ENCODE results near the gene EBP.
"Not testable (repeated sequence)": the region's sequence is repeated elsewhere in the genome, so short reads cannot be mapped to it uniquely, and the experiment has no call there.

Gene EBP

DNA sequence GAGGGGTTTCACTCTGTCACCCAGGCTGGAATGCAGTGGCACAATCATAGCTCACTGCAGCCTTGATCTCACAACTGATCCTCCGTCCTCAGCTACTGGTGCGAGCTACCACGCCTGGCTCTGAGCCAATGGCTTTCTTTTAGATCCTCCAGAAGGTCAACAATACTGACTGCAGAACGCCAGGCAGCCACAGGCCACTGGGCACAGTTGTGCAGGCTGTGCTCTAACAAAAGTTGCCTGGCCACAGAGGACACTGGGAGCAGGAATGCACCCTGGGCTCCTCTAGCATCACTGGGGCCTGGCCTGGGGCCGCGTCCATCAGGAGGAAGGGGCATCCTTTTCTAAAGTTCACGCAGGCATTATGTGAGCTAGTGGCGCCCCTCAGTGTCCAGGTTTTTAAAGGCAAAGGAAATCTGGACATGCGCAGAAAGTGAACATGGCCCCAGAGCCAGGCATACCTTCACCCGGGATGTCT lies 27.7 kb upstream of the EBP start:
- no peak for DNase-seq (ENCODE audit: low read depth)

DNA sequence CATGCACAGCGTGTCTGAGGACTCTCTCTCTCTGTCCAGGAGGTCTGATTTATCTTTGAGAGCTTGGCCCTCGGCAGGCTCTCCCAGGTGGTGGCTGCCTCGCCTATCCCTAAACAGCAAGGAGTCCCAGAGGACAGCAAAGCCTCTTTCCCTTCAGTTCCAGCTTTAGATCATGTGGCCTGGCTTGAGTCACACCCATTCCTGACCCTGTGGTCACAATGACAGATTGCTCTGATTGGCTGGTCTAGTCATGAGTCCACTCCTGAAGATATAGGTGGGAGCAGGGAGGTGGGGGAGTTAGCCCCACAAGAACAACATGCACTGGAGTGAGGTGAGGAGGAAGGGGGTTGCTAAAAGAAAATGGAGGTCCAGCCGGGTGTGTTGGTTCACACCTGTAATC lies 24.9 kb upstream of the EBP start:
- DNase-seq (ENCODE audit: low read depth), result no peak

DNA sequence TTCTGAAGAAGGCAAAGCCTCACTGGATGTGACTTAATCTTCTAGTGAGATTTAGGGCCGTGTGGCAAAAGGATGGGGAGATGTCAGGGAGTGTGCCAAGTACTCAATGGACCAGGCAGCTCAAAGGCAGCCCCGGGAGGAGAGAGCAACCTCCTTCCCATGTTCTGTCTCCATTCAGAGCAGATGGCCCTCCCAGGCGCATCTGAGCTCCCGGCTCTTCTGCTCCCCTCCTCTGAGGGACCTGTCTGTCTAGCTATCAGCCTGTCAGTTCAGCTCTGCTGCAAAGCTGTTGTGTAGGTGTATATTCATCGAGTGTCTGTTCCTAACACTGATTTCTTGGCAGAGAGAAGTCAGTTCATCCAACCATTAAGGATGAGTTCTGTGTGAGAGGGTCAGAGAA lies 23.7 kb upstream of the EBP start:
- no peak for DNase-seq (ENCODE audit: low read depth)

DNA sequence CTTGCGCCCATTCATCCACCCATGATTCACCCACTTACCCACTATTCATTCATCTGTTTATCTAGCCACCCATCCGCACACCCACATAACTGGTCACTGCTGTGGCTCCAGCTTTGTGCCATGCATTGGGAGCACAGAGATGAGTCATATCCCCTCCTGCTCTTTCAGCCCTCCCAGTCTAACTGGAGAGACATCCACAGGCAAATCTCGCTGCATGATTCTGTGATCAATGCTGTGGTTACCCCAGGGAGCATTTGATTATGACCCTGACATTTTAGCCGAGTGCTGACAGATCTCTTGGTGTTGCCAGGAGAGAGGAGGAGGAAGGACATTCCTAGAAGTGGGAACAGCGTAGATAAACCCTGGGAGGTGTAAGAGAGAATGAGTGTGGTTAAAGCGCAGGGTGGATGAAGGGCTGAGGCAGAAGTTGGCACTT lies 23.2 kb upstream of the EBP start:
- DNase-seq (ENCODE audit: low read depth), result no peak

GRCh38 chrX:48504261-48504660 lies 17.3 kb upstream of the EBP start:
- DNase-seq (ENCODE audit: low read depth), result no peak

GRCh38 chrX:48505481-48505880 lies 16.1 kb upstream of the EBP start:
- DNase-seq (ENCODE audit: low read depth), result no peak

DNA sequence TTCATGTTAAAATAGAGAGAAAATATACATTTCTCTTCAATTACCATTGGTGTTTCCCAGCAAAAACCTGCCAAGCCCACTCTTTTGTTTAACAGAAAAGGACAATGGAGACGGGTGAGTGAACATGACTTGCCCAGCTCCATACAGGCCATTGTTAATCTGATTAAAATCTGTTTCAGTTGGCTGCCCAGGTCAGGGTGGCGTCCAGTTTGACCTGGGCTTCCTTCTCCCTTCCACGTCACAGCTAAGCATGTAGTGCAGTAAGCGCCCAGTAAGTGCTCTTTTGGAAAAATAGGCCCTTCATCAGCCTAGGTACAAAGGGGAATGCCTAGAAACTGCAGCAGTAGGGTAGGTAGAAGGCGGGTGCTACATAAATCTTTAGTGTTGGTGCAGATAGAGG lies 14.4 kb upstream of the EBP start:
- DNase-seq (ENCODE audit: low read depth), result no peak

- DNase-seq (ENCODE audit: low read depth), result peak; percentile 44
These were observed 13.0 kb upstream of the EBP start, which contains the start of gene PORCN for GRCh38 chrX:48508400-48509244. Gene PORCN (plus strand): TSS chrX:48508992. CDS start chrX:48509821, 829 bp downstream.

- DNase-seq (ENCODE audit: low read depth), result no peak
These were observed 12.4 kb upstream of the EBP start for GRCh38 chrX:48509245-48509590.

DNA sequence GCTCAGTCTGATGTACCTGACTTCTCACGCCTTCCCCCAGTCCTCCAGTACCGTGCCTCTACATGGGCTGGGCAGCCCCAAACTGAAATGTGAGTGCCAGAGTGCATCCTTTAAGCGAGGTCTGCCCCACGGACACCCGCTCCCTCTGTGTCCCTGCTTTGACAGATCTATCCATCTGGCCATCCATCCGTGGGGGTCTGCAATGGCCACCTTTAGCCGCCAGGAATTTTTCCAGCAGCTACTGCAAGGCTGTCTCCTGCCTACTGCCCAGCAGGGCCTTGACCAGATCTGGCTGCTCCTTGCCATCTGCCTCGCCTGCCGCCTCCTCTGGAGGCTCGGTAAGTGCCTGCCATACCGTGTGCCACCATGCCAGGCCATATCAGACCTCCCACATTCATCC lies 12.0 kb upstream of the EBP start:
- DNase-seq (ENCODE audit: low read depth), result no peak

DNA sequence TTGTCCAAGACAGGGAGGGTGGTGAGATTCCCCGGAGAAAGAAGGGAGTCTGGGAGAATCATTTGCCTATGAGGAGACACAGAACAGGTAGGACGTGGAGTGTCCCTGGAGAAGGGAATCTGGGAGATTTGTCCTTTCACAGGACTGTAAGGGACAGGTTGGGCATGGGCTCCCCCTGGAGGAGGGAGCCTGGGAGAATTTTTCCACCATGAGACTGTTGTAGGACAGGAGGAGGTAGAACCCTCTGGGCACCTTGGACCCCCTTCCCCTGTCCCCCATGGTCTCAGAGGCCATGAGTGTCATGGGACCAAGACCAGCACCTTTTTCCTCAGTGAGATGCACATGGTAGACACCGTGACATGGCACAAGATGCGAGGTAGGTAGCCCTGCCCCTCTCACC lies 10.0 kb upstream of the EBP start:
- no peak for DNase-seq (ENCODE audit: low read depth)

DNA sequence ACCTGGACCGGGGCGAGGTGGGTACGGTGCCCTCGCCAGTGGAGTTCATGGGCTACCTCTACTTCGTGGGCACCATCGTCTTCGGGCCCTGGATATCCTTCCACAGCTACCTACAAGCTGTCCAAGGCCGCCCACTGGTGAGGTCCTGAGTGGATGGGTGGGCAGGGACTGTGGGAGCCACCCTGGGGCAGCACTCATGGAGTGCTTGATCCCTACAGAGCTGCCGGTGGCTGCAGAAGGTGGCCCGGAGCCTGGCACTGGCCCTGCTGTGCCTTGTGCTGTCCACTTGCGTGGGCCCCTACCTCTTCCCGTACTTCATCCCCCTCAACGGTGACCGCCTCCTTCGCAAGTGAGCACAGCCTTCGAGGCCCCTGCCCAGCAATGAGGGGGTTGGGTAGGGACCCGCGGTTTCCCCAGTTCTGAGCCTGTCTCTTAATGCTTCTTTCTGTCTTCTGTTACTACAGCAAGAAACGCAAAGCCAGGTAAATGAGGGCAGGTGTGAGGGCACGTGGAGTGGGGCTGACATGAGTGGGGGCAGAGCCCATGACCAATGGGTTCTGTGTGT lies 9.2 kb upstream of the EBP start:
- no peak for DNase-seq (ENCODE audit: low read depth)

DNA sequence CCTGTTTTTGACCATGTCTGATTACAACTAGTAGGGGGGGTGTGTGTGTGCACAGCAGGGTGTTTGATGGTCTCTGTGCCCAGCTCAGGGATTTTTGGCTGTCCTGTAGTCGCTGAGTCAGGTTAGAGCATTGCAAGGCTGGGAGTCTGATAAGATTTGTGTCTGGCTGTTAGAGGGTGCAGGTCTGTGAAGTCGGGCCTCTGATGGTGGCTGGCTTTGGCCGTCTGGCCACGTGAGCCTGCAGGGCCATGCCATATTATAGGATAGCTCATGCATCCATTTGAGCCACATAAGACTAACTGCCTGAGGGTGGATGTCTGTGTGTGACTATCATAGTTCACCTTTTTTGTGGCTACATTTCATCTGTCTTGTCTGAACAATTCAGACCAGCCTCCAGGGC lies 7.9 kb upstream of the EBP start:
- DNase-seq (ENCODE audit: low read depth), result no peak

GRCh38 chrX:48514126-48514806 lies 7.3 kb upstream of the EBP start:
- no peak for DNase-seq (ENCODE audit: low read depth)

GRCh38 chrX:48514868-48515460 lies 6.6 kb upstream of the EBP start:
- DNase-seq (ENCODE audit: low read depth), result no peak

DNA sequence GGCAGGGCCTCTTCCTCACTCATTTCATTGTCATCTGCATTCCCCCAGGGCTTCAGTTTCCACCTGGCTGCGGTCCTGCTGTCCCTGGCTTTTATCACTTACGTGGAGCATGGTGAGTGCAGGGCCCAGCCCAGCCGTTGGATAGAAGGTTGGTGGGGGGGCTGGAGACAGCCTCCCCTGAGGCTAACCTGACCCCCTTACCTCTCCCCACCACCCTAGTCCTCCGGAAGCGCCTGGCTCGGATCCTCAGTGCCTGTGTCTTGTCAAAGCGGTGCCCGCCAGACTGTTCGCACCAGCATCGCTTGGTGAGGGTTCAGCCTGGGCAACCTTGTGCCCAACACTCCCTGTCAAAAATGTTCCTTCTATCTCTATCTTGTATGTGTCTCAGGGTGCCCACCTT lies 5.8 kb upstream of the EBP start:
- no peak for DNase-seq (ENCODE audit: low read depth)

- DNase-seq (ENCODE audit: low read depth), result no peak
These were observed 5.3 kb upstream of the EBP start for GRCh38 chrX:48516285-48516684.

DNA sequence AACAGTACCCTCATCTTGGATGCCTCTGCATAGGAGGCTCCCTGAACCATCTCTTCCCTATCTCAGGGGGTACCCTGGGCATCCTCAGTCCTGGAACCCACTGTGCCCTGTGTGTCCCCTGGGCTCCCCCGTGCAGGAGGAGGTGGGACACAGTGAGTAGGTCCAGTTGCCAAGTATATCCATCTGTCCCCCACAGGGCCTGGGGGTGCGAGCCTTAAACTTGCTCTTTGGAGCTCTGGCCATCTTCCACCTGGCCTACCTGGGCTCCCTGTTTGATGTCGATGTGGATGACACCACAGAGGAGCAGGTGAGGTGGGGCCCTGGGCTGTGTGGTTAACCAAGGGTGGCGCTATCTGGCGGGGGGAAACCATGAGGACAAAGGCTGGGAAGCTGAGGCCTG lies 4.6 kb upstream of the EBP start:
- DNase-seq (ENCODE audit: low read depth), result no peak

DNA sequence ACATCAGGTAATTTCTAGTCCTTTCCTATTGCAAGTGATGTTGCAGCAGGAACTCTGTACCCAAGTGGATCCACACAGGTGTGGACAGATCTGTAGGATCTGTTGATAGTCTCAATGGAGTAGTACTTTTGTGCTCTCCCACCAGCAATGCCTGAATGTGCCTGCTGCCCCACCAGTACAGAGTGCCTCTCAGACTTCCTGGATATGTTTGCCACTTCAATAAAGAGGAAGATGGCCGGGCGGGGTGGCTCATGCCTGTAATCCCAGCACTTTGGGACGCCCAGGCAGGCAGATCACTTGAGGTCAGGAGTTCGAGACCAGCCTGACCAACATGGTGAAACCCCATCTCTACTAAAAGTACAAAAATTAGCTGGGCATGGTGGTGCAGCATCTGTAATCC lies 2.1 kb upstream of the EBP start:
- DNase-seq (ENCODE audit: low read depth), result not testable (repeated sequence)

DNA sequence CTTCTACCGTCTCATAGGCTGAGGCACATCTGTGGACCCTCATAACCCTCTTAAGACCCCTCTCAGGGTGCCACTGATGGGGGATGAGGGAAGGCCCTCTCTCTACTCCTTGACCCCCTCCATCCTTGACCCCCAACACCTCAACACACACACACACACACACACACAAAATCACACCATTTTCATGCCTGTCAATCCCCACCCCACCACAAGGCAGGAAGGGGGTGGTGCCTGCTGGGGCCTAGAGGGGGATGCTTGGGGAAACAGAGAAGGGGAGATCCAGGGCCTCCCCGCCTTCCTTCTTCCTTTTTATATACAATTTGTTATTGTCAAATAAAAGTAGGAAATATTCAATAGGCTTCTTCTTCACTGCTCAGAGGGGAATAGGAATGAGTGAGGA lies 1.2 kb upstream of the EBP start:
- no peak for DNase-seq (ENCODE audit: low read depth)

DNA sequence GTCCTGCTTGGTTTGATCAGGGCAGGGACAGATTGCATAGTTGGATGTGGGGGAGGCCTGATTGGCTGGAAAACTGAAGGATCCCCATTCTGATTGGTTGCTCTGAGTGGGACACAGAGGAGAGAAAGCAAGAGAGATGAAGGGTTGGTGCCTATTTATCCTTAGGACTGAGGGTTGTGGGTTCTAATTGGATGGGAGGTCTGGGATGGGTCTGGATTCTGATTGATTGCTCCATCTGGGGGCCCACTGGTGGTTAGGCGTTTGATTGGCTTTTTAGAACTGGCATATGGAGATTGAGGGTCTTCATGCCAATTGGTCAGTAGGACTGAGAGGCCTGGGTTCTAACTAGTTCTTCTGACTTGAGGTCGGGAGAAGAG lies 644 bp upstream of the EBP start:
- DNase-seq (ENCODE audit: low read depth), result no peak

DNA sequence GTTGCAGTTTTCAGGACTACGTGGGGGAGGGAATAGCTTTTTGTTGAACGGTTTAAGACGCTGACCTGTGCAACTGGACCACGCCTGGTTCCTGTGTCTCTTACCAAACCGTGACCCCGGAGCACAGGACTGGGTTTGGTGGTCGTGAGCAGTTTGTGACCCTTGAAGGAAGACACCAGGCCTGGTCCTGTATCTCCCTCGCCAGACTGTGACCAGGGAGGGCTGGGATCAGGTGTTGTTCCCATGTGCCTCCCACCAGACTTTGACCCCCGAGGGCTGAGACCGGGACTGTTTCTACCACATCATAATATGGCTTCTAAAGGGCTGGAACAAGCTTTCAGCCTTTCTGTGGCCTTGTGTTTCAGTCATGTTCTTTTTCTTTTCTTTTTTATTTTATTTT lies 683 bp downstream of the EBP start:
- DNase-seq (ENCODE audit: low read depth), result no peak

DNA sequence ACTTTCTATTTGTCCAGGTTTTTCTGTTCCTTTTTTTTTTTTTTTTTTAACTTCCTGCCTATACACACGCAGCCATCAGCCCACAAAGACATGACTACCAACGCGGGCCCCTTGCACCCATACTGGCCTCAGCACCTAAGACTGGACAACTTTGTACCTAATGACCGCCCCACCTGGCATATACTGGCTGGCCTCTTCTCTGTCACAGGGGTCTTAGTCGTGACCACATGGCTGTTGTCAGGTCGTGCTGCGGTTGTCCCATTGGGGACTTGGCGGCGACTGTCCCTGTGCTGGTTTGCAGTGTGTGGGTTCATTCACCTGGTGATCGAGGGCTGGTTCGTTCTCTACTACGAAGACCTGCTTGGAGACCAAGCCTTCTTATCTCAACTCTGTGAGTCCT lies 2.1 kb downstream of the EBP start:
- no peak for DNase-seq (ENCODE audit: low read depth)
